HG02981 (cell line): ENCODE data around the gene APH1A.
"Not testable (repeated sequence)": the region's sequence is repeated elsewhere in the genome, so short reads cannot be mapped to it uniquely, and the experiment has no call there.

ENCODE experiments used
- ATAC-seq: cut with Tn5 transposase; IDR thresholded peaks from one replicate; pipeline ENCODE4 v1.9.1; 2021; ENCODE audit warnings: mild to moderate bottlenecking, moderate library complexity; ENCODE audit not compliant: unreplicated experiment

Gene APH1A

DNA sequence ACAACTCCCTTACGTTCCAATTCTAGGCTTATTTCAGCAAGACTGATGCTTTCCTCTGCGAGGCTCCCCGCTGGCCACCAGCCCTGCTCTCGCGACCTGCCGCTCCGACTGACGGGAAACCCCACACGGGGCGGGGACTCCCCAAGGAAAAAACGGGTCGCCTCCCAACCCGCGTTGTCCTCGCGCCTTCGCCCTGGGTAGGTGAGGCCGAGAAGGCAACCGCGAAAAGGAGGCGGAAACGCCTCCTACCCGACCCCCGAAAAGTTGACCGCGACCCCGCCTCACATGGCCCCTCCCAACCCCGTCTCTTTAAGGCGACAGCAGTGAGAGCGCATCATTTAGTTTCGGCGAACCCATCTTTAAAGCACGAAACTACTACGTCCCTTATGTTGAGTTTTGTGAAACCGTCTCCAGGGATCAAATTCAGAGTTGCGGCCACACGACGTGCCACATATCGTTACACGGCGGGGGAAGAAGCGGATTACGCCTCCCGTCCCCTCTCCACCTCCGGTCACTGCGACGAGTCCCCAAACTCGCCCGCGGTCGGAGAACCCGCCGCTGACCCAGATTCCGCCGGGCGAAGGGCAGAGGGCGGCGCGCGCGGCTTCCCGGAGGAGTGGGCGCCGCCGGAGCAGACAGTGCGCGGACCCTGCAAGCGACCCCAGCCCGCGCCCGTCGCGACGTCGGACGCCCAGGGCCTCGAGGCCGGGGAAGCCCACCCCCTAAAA, 34.1 kb downstream of the APH1A start:
- peak; percentile 44 for ATAC-seq

DNA sequence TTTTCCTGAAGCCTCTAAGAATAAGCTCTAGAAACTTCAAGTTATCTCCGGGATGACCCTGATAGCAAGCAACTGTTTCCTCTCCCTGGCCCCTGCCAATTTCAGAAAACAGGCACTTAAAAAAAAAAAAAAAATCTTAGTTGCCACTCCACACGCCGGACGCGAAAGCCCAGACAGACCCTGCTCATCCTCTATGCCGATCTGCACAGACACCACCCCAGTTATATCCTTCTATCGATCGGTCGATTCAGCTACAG, 34.6 kb downstream of the APH1A start:
- no peak for ATAC-seq

DNA sequence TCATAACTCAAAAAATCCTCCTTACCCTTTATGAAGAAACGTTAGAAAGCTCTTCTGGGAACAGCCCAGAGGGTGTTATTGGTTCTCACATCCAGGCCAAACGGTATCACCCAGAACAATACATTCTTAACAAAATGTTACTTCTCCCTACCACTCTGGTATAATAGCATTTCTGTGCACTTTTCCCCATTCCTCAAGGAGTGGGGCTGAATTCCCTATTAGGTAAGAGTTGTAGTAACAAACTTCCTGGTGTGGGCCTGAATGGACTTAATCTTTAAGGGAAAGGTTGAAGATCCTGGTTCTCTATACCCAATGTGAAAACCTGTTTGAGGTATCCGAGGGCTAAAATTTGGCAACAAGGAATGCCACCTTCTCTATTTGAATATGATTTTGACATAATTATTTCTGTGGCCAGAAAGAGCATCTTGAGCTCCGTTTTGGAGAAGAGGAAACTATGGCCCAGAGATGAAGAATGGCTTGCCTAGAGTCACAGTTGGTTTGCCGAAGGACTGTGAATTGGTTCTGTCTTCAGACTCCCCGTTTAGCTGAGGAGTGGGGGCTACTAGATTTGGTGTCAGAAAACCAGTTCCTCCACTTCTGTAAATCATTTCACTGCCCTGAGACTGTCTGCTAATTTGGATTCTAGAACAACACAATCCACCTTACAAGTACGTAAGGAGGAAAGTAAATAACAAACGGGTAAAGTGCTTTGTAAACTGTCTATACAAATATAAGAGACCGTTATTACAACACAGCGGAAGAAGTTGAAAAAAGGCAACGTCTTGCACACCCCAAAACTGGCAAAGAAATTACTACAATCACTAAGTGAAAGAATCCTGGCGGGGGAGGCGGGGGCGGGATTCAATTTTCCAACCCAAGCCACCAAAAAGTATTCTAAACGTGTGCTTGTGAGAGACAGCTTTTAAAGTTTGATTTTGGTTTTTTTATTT, 35.2 kb downstream of the APH1A start:
- no peak for ATAC-seq

DNA sequence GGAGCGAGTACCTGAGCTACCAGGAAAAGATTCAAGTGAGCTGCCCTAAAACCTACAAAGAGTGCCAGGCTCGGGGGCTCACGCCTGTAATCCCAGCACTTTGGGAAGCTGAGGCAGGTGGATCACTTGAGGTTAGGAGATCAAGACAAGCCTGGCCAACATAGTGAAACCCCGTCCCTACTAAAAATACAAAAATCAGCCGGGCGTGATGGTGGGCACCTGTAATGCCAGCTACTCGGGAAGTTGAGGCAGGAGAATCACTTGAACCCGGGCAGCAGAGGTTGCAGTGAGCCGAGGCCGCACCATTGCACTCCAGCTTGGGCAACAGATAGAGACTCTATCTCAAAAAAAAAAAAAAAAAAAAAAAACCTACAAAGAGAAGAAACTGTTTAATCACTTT, 35.9 kb downstream of the APH1A start:
- not testable (repeated sequence) for ATAC-seq

DNA sequence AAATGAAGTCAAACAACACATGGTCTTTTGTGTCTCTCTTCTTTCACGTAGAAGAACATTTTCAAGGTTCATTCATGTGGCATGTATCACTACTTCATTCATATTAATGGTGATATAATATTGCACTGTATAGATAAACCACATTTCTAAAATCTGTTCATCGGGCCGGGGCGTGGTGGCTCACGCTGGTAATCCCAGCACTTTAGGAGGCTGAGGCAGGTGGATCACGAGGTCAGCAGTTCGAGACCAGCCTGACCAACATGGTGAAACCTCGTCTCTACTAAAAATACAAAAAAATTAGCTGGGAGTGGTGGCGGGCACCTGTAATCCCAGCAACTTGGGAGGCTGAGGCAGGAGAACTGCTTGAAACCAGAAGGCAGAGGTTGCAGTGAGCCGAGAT, 40.6 kb downstream of the APH1A start:
- not testable (repeated sequence) for ATAC-seq

DNA sequence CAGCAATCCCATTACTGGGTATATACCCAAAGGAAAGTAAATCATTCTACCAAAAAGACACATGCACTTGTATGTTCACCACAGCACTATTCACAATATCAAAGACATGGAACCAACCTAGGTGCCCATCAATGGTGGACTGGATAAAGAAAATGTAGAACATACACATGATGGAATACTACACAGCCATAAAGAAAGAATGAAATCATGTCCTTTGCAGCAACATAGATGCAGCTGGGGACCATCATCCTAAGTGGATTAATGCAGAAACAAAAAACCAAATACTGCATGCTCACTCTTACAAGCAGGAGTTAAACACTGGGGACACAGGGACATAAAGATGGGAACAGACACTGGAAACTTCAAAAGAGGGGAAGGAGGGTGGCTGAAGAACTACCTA, 41.6 kb downstream of the APH1A start:
- ATAC-seq, result no peak

DNA sequence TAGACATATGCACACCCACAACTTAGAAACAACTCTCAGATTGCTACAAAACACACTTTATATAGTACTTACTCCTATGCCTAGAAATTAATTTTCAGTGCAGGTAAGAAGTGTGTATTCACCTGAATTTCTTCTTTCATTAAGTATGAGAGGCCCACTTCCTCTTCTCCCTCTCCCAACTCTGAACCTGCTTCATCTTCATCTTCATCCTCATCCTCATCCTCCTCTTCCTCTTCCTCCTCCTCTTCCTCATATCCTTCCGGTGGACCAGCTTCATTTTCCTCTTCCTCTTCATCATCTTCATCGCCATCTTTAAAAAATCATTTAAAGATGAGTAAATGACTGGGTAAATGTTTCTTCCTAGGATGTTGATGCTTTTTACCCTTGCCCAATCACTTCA, 42.3 kb downstream of the APH1A start:
- ATAC-seq, result no peak

DNA sequence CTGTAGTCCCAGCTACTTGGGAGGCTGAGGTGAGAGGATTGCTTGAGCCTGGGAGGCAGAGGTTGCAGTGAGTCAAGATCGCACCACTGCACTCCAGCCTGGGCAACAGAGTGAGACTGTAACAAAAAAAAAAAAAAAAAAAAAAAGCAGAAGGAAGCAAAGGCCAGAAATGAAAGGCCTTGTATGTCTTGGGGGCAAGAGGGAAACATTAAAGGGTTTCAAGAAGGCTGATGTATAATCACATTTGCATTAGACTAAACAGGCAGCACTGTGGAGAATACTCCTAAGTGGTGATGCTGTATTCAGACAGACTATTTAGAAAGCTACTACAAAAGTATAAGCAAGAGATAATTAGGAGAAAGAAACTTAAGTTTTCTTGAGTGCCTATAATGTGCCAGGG, 43.3 kb downstream of the APH1A start:
- ATAC-seq, result no peak

DNA sequence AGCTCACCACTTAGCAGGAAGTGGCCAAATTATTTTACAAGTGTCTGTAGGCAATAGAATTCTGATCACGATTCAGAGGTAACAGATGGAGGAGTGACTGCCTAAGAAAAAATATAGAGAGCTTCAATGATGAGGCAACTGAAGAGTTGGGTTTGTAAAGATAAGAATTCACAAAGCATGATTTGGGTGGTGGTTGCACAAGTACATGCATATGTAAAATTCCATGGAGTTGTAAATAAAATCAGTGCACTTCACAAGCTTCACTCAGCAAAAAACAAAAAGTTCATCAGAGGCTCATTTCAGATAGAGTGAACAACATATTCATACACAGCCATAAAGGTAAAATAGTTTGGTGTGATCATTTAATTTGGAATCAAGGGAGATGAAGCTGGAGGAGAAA, 43.8 kb downstream of the APH1A start:
- no peak for ATAC-seq

DNA sequence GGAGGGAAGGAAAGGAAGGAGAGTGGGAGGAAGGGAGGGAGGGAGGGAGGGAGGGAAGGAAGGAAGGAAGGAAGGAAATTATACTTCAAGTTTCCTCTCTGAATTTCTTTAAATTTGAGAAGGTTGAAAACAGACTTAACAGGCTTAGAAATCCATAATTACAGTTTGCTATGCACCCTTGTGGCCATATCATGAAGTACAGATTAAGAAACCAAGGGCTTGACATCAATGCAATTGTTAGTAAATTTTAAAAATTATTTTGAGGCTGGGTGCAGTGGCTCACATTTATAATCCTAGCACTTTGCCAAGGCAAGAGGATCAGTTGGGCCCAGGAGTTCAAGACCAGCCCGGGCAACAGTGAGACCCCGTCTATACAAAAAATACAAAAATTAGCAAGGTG, 47.3 kb downstream of the APH1A start:
- ATAC-seq, result no peak

DNA sequence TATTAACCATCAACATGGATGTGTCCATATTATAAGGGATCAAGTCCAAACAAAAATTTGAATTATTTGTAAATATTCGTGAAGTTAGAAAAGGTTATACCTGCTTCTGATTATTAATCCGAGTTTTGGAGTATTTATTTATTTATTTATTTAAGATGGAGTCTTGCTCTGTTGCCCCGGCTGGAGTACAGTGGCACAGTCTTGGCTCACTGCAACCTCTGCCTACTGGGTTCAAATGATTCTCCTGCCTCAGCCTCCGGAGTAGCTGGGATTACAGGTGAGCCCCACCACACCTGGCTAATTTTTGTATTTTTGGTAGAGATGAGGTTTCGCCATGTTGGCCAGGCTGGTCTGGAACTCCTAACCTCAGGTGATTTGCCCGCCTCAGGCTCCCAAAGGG, 53.0 kb downstream of the APH1A start:
- not testable (repeated sequence) for ATAC-seq
